Gastroesophageal sphincter (tissue), 3 donors: ENCODE measurements around the gene MMP10.

Source experiments
- CTCF ChIP-seq, 4 experiments: fragments of 200-600 bp in 2 of 4; fragments of 450-650 bp in 2 of 4; sonication (generic) in 1 of 4; IDR thresholded peaks; one replicate each; pipeline ENCODE4 v1.5.1; 2017 to 2019; ENCODE audit warnings: antibody characterized with exemption in 4 of 4, mild to moderate bottlenecking in 2 of 4, moderate library complexity in 2 of 4
- EP300 ChIP-seq: sonication (generic); formaldehyde crosslinking; IDR thresholded peaks from one replicate; pipeline ENCODE4 v1.6.1; 2017; ENCODE audit warnings: antibody characterized with exemption, mild to moderate bottlenecking
- POLR2A ChIP-seq, 2 donors: fragments of 450-650 bp; IDR thresholded peaks; one replicate each; pipeline ENCODE4 v1.6.1; 2017; ENCODE audit warnings: antibody characterized with exemption in 2 of 2, mild to moderate bottlenecking in 2 of 2, moderate library complexity in 1 of 2
- POLR2AphosphoS5 ChIP-seq: sonication (generic); formaldehyde crosslinking; IDR thresholded peaks from one replicate; pipeline ENCODE4 v1.6.1; 2017; ENCODE audit warnings: antibody characterized with exemption

GRCh38 chr11:102799681-102800340 is 19.4 kb upstream of the MMP10 start:
- TF ChIP-seq POLR2A (IDR thresholded peaks at IDR 0.05) (no peak), CTCF (IDR thresholded peaks at IDR 0.05) (no peak), POLR2AphosphoS5 (no peak), EP300 (no peak)
